H9 (cell line): ENCODE data around the gene EXOC2. TPM values are rescaled to one million over a fixed set of nuclear protein-coding genes. Genes with fewer than 3 reads are reported as not detected.

Experiments
- DNase-seq: peaks from one replicate; pipeline ENCODE4 v3.0.0-alpha.2; 2017
- H2AFZ ChIP-seq: one replicate; pipeline ENCODE4 v1.6.1; 2013; ENCODE audit warnings: mild to moderate bottlenecking, low read length, control low read depth, moderate library complexity
- H2AK5ac ChIP-seq: 2 replicates; pipeline ENCODE4 v1.6.1; 2013; ENCODE audit warnings: low read length, control low read depth, mixed read lengths; ENCODE audit not compliant: insufficient read length
- H2BK120ac ChIP-seq: one replicate; pipeline ENCODE4 v1.6.1; 2013; ENCODE audit warnings: low read depth, mild to moderate bottlenecking, low read length, control low read depth, inconsistent platforms; ENCODE audit not compliant: poor library complexity, severe bottlenecking
- H2BK12ac ChIP-seq: 2 replicates; pipeline ENCODE4 v1.6.1; 2013; ENCODE audit warnings: low read length, control low read depth, mixed read lengths, low read depth; ENCODE audit not compliant: insufficient read length
- H2BK15ac ChIP-seq: 2 replicates; pipeline ENCODE4 v1.6.1; 2013; ENCODE audit warnings: low read depth, low read length, control low read depth
- H2BK20ac ChIP-seq: one replicate; pipeline ENCODE4 v1.6.1; 2013; ENCODE audit warnings: low read depth, mild to moderate bottlenecking, low read length, control low read depth, inconsistent platforms; ENCODE audit not compliant: poor library complexity, severe bottlenecking
- H2BK5ac ChIP-seq: 2 replicates; pipeline ENCODE4 v1.6.1; 2013; ENCODE audit warnings: low read length, control low read depth, mixed read lengths; ENCODE audit not compliant: insufficient read length
- H3K14ac ChIP-seq: 2 replicates; pipeline ENCODE4 v1.6.1; 2013; ENCODE audit warnings: low read length, control low read depth; ENCODE audit not compliant: insufficient read depth
- H3K18ac ChIP-seq: 2 replicates; pipeline ENCODE4 v1.6.1; 2013; ENCODE audit warnings: low read depth, mild to moderate bottlenecking, mixed read lengths, low read length, control low read depth; ENCODE audit not compliant: insufficient read length
- H3K23ac ChIP-seq: 2 replicates; pipeline ENCODE4 v1.6.1; 2013; ENCODE audit warnings: low read length, control low read depth, mixed read lengths, low read depth; ENCODE audit not compliant: insufficient read length
- H3K23me2 ChIP-seq: 2 replicates; pipeline ENCODE4 v1.6.1; 2013; ENCODE audit warnings: low read depth, mild to moderate bottlenecking, mixed read lengths, low read length, control low read depth; ENCODE audit not compliant: insufficient read length, poor library complexity, severe bottlenecking
- H3K27ac ChIP-seq: 2 replicates; pipeline ENCODE4 v1.5.1; 2013; ENCODE audit warnings: low read length, control low read depth, mixed read lengths, low read depth; ENCODE audit not compliant: insufficient read length
- H3K27me3 ChIP-seq: 2 replicates; pipeline ENCODE4 v1.6.1; 2013; ENCODE audit warnings: low read length, control low read depth, inconsistent platforms; ENCODE audit not compliant: insufficient read depth
- H3K4ac ChIP-seq: 2 replicates; pipeline ENCODE4 v1.6.1; 2013; ENCODE audit warnings: low read depth, mild to moderate bottlenecking, control low read depth, inconsistent platforms, low read length, moderate library complexity
- H3K4me1 ChIP-seq: 2 replicates; pipeline ENCODE4 v1.6.1; 2013; ENCODE audit warnings: low read length, control low read depth, inconsistent platforms; ENCODE audit not compliant: insufficient read depth
- H3K4me2 ChIP-seq: 2 replicates; pipeline ENCODE4 v1.6.1; 2013; ENCODE audit warnings: low read length, control low read depth, mixed read lengths; ENCODE audit not compliant: insufficient read length, insufficient read depth
- H3K56ac ChIP-seq: 2 replicates; pipeline ENCODE4 v1.6.1; 2013; ENCODE audit warnings: low read depth, mild to moderate bottlenecking, mixed read lengths, low read length, control low read depth; ENCODE audit not compliant: insufficient read length
- H3K79me1 ChIP-seq: 2 replicates; pipeline ENCODE4 v1.6.1; 2013; ENCODE audit warnings: low read depth, mild to moderate bottlenecking, moderate library complexity, low read length, control low read depth, inconsistent platforms; ENCODE audit not compliant: insufficient read depth, poor library complexity, severe bottlenecking
- H3K79me2 ChIP-seq: 2 replicates; pipeline ENCODE4 v1.6.1; 2013; ENCODE audit warnings: low read length, control low read depth, inconsistent platforms; ENCODE audit not compliant: insufficient read depth
- H3K9ac ChIP-seq: 2 replicates; pipeline ENCODE4 v1.6.1; 2013; ENCODE audit warnings: low read length, control low read depth, mixed read lengths; ENCODE audit not compliant: insufficient read length; ENCODE audit errors: extremely low read depth
- H3K9me3 ChIP-seq: one replicate; pipeline ENCODE4 v1.6.1; 2013; ENCODE audit warnings: low read depth, low read length, inconsistent platforms; ENCODE audit not compliant: control insufficient read depth
- H3T11ph ChIP-seq: one replicate; pipeline ENCODE4 v1.6.1; 2013; ENCODE audit warnings: mild to moderate bottlenecking, low read length, control low read depth, inconsistent platforms
- H4K20me1 ChIP-seq: one replicate; pipeline ENCODE4 v1.6.1; 2013; ENCODE audit not compliant: control insufficient read depth, insufficient read length, insufficient read depth
- H4K5ac ChIP-seq: 2 replicates; pipeline ENCODE4 v1.6.1; 2013; ENCODE audit warnings: low read depth, mild to moderate bottlenecking, mixed read lengths, low read length, control low read depth; ENCODE audit not compliant: insufficient read length
- H4K8ac ChIP-seq: replicated peaks from 2 replicates; pipeline ENCODE4 v1.6.1; 2013; ENCODE audit warnings: low read length, control low read depth, mixed read lengths, low read depth; ENCODE audit not compliant: insufficient read length
- H4K91ac ChIP-seq: 2 replicates; pipeline ENCODE4 v1.6.1; 2013; ENCODE audit warnings: low read depth, mild to moderate bottlenecking, moderate library complexity, mixed read lengths, low read length, control low read depth; ENCODE audit not compliant: insufficient read length
- H3K27ac Mint-ChIP-seq, 3 experiments: 2 replicates in 2 of 3; 3 replicates in 1 of 3; pipeline ENCODE4 v1.8.0; 2020 to 2021; ENCODE audit warnings: mixed read lengths in 3 of 3, mild to moderate bottlenecking in 1 of 3, moderate library complexity in 1 of 3
- H3K27me3 Mint-ChIP-seq: 2 replicates; pipeline ENCODE4 v1.8.0; 2021; ENCODE audit warnings: low read depth, mild to moderate bottlenecking, moderate library complexity, mixed read lengths
- H3K36me3 Mint-ChIP-seq, 3 experiments: 2 replicates in 2 of 3; 3 replicates in 1 of 3; pipeline ENCODE4 v1.8.0; 2020 to 2021; ENCODE audit warnings: low read depth in 3 of 3, mixed read lengths in 3 of 3; ENCODE audit not compliant: insufficient read depth in 1 of 3
- H3K4me1 Mint-ChIP-seq, 2 experiments: 2 replicates each; pipeline ENCODE4 v1.8.0; 2020; ENCODE audit warnings: mixed read lengths in 2 of 2
- H3K4me3 Mint-ChIP-seq, 2 experiments: 2 replicates in 1 of 2; 3 replicates in 1 of 2; pipeline ENCODE4 v1.8.0; 2020 to 2021; ENCODE audit warnings: mild to moderate bottlenecking in 2 of 2, mixed read lengths in 2 of 2, moderate library complexity in 1 of 2
- H3K9me3 Mint-ChIP-seq, 2 experiments: 2 replicates in 1 of 2; 3 replicates in 1 of 2; pipeline ENCODE4 v1.8.0; 2020; ENCODE audit warnings: mild to moderate bottlenecking in 2 of 2, mixed read lengths in 2 of 2, moderate library complexity in 1 of 2
- WGBS: extraction: QIAGEN DNeasy Blood & Tissue Kit; methylation state at CpG from one replicate; pipeline ENCODE4 v1.1.7; 2013; ENCODE audit warnings: missing lambda C conversion rate, low lambda C conversion rate, mixed read lengths; ENCODE audit not compliant: insufficient read length; ENCODE audit errors: extremely low coverage; 5-methylcytosine and 5-hydroxymethylcytosine counted together
- total RNA-seq: library from RNA; stranded (reverse); gene quantifications from 2 replicates; pipeline ENCODE4 v1.2.1, GENCODE V29; 2021
- TF ChIP-seq, protein P1 (sequence below): fragments of 200-600 bp; sonication (generic); conservative IDR thresholded peaks from 3 replicates; pipeline ENCODE4 v1.8.0; 2021; ENCODE audit warnings: antibody characterized with exemption, mild to moderate bottlenecking

EXOC2 gene
- total RNA-seq, 1 experiment from 2014 or later: 29.9 TPM

- Mint-ChIP-seq H3K27ac (peak overlapping the region in 1 of 3 experiments; percentile 28; a peak in 1 of 7 replicates), H3K9me3 (peaks cover 3 to 7% of the 10 kb centered on the region in 2 experiments), H3K36me3 (peaks cover 2 to 7% (median 2%) of the 10 kb centered on the region in 3 experiments; a peak in 5 of 7 replicates), H3K4me3 (no peak overlapping the region), H3K27me3 (peaks cover 8% of the 10 kb centered on the region), H3K4me1 (no peaks in the 10 kb centered on the region)
- no peak overlapping the region for H2AK5ac ChIP-seq
- DNase-seq: no peak
- H4K20me1 ChIP-seq: no peaks in the 10 kb centered on the region
- H3K27ac ChIP-seq: no peak overlapping the region
- no peak overlapping the region for H3K9ac ChIP-seq
- H3K23ac ChIP-seq: no peak overlapping the region
- no peak overlapping the region; the same call in 1 of the 2 replicates for H3K14ac ChIP-seq
- no peak overlapping the region for H4K8ac ChIP-seq
- H4K91ac ChIP-seq: no peak overlapping the region
- no peak overlapping the region for H4K5ac ChIP-seq
- TF ChIP-seq, protein P1, sequence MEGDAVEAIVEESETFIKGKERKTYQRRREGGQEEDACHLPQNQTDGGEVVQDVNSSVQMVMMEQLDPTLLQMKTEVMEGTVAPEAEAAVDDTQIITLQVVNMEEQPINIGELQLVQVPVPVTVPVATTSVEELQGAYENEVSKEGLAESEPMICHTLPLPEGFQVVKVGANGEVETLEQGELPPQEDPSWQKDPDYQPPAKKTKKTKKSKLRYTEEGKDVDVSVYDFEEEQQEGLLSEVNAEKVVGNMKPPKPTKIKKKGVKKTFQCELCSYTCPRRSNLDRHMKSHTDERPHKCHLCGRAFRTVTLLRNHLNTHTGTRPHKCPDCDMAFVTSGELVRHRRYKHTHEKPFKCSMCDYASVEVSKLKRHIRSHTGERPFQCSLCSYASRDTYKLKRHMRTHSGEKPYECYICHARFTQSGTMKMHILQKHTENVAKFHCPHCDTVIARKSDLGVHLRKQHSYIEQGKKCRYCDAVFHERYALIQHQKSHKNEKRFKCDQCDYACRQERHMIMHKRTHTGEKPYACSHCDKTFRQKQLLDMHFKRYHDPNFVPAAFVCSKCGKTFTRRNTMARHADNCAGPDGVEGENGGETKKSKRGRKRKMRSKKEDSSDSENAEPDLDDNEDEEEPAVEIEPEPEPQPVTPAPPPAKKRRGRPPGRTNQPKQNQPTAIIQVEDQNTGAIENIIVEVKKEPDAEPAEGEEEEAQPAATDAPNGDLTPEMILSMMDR: no peak
- no peaks in the 10 kb centered on the region for H3K27me3 ChIP-seq
- H3K79me1 ChIP-seq: no peaks in the 10 kb centered on the region
- no peak overlapping the region for H2BK120ac ChIP-seq
- no peak overlapping the region for H3K18ac ChIP-seq
- WGBS: no CpG with 5 or more reads among the region's 19 CpGs
- H2BK20ac ChIP-seq: no peak overlapping the region
- no peaks in the 10 kb centered on the region for H3K23me2 ChIP-seq
- no peak overlapping the region for H2BK5ac ChIP-seq
- H2AFZ ChIP-seq: no peak overlapping the region
- H3K4ac ChIP-seq: no peak overlapping the region
- H3K4me1 ChIP-seq: no peaks in the 10 kb centered on the region
- no peak overlapping the region for H3K56ac ChIP-seq
- H3K79me2 ChIP-seq: no peaks in the 10 kb centered on the region
- no peaks in the 10 kb centered on the region for H3K9me3 ChIP-seq
- no peak overlapping the region for H3K4me2 ChIP-seq
- H3T11ph ChIP-seq: no peak overlapping the region
- H2BK12ac ChIP-seq: no peak overlapping the region
- no peak overlapping the region for H2BK15ac ChIP-seq
Measured at GRCh38 chr6:443621-444159, 249.2 kb downstream of the EXOC2 start.
